ENCODE data around the gene FGF18.

DNA sequence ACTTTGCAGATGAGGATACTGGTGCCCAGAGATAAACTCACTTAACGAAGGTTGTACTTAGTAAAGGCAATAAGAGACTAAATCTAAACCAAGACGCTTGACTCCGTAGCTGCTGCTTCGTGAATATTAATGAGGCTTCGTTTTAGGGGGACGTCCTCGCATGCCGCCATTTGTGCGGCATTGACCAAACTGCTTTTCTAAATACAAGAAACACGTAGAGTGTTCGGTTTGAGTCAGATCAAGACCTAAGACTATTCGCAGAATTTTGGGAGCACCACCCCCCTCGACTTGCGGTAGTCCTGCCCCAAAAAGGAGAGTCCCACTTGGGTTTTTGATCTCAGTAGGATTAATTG lies 30.7 kb upstream of the FGF18 start:
- TF ChIP-seq, protein P1, sequence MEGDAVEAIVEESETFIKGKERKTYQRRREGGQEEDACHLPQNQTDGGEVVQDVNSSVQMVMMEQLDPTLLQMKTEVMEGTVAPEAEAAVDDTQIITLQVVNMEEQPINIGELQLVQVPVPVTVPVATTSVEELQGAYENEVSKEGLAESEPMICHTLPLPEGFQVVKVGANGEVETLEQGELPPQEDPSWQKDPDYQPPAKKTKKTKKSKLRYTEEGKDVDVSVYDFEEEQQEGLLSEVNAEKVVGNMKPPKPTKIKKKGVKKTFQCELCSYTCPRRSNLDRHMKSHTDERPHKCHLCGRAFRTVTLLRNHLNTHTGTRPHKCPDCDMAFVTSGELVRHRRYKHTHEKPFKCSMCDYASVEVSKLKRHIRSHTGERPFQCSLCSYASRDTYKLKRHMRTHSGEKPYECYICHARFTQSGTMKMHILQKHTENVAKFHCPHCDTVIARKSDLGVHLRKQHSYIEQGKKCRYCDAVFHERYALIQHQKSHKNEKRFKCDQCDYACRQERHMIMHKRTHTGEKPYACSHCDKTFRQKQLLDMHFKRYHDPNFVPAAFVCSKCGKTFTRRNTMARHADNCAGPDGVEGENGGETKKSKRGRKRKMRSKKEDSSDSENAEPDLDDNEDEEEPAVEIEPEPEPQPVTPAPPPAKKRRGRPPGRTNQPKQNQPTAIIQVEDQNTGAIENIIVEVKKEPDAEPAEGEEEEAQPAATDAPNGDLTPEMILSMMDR (IDR thresholded peaks at IDR 0.05), result no peak
- TF ChIP-seq POLR2A (IDR thresholded peaks at IDR 0.05), result no peak
